ENCODE measurements around the gene OSBPL3. TPM values are rescaled to one million over a fixed set of nuclear protein-coding genes. Genes with fewer than 3 reads are reported as not detected.

The OSBPL3 gene
- total RNA-seq, 1 experiment from 2014 or later = 36.8 TPM

DNA sequence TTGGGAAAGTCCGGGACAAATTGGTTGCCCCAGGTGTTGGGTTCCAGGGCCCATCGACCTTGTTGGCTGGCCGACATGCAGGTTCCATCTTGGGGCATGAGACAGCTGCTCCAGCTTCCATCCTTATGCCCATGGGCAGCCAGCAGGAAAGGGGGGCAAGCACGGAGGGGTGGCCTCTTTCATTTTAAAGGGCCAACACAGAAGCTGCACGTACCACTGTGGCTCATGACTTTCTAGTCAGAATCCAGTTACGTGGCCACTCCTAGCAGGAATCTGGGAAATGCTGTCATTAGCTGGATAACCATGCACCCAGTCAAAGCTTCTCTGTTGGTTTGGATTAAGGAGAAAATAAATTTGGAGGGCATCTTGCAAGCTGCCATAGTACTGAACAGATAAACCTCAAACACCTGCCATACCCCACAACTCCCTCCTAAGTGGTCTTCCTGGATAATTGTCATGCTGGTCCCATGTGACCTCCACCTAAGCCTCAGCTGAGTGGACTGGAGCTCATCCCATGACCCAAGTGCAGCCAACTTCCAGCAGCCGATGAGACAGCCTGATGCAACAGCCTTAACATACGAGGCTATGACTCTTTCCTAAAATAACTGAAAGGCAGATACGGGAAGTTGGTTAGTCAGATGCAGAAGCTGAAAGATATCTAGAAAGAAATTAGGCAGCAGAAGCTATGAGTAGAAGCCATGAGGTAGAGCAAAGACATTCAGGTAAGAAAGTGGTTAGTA is 201.3 kb downstream of the OSBPL3 start:
- POLR2A ChIA-PET = interaction anchor here (0.7 kb wide), 1 partner anchor 126 kb away, joined by 3 read pairs; no protein-coding TSS in a partner anchor
- Histone ChIP-seq H3K36me3 (ENCODE audit: control insufficient read depth in 1 of 2, insufficient read depth in 2 of 2, low read length in 2 of 2) (no peaks in the 10 kb centered on the region), H3K4me2 (ENCODE audit: low read length) (no peak overlapping the region), H3K79me2 (ENCODE audit: insufficient read depth, low read length) (no peaks in the 10 kb centered on the region), H3K9ac (ENCODE audit: low read length) (no peak overlapping the region), H3K9me2 (ENCODE audit: insufficient read depth) (no peaks in the 10 kb centered on the region), H2AFZ (ENCODE audit: low read depth, low read length, poor library complexity, severe bottlenecking) (no peak overlapping the region), H3K27me3 (ENCODE audit: insufficient read depth, low read length) (no peaks in the 10 kb centered on the region), H3K4me3 (replicated peaks in 1 of 2; ENCODE audit: low read depth in 1 of 2, low read length in 2 of 2) (no peak overlapping the region), H4K20me1 (ENCODE audit: insufficient read depth) (no peaks in the 10 kb centered on the region), H3K27ac (ENCODE audit: low read depth, low read length) (no peak overlapping the region), H3K4me1 (ENCODE audit: control insufficient read depth in 1 of 2, insufficient read depth in 2 of 2, low read length in 2 of 2) (peaks cover 6% of the 10 kb centered on the region in 2 experiments; a peak in 3 of 4 replicates), H3K9me3 (ENCODE audit: control insufficient read depth in 1 of 2, insufficient read depth in 1 of 2, low read depth in 1 of 2, low read length in 2 of 2) (no peaks in the 10 kb centered on the region; a peak in 1 of 4 replicates)
- CTCF ChIA-PET = no interaction called here
- DNase-seq (ENCODE audit: low read depth, low spot score) (no peak), ATAC-seq (no peak)
- intact Hi-C loops (cut with micrococcal nuclease) = no loop called here
- TF ChIP-seq, protein P1, sequence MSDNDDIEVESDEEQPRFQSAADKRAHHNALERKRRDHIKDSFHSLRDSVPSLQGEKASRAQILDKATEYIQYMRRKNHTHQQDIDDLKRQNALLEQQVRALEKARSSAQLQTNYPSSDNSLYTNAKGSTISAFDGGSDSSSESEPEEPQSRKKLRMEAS (IDR thresholded peaks at IDR 0.05) = no peak
- TF ChIP-seq EGR1 (IDR thresholded peaks at IDR 0.05; ENCODE audit: low read depth) = no peak
- no peak for TF ChIP-seq SP1 (IDR thresholded peaks at IDR 0.05; ENCODE audit: low read depth)
- TF ChIP-seq YY1 (IDR thresholded peaks at IDR 0.05; ENCODE audit: extremely low read depth, insufficient replicate concordance, low read depth, low read length) = no peak
- TF ChIP-seq ZFX (IDR thresholded peaks at IDR 0.05) = no peak
- RAD21 ChIA-PET (ENCODE audit: low non-redundant PET in 1 of 2, low total read pairs in 2 of 2, uncharacterized antibody in 2 of 2, unreplicated experiment in 2 of 2) = no interaction called here
- no TSS peak for BruUV-seq (replicated peaks)

DNA sequence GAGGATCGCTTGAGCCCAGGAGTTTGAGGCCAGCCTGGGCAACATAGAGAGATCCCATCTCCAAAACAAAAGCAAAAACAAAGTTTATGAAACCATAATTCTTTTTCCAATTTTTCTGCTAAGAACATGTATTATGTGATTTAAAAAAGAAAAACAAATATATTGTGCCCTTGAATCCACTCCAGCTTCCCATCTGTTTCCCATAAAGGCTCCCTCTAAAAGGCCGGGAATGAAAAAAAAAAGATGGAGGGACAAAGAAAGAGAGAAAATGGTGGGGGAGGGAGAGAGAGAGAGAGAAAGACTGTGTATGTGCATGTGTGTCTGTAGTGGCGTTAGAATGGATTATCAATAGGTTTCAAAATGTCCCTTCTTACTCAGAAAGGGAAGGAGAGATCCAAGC is 202.2 kb downstream of the OSBPL3 start:
- Histone ChIP-seq H3K4me3 (replicated peaks in 1 of 2; ENCODE audit: low read depth in 1 of 2, low read length in 2 of 2) (no peak overlapping the region), H3K27me3 (ENCODE audit: insufficient read depth, low read length) (no peaks in the 10 kb centered on the region), H3K9me3 (ENCODE audit: control insufficient read depth in 1 of 2, insufficient read depth in 1 of 2, low read depth in 1 of 2, low read length in 2 of 2) (no peaks in the 10 kb centered on the region), H3K9ac (ENCODE audit: low read length) (no peak overlapping the region), H3K79me2 (ENCODE audit: insufficient read depth, low read length) (no peaks in the 10 kb centered on the region), H2AFZ (ENCODE audit: low read depth, low read length, poor library complexity, severe bottlenecking) (no peak overlapping the region), H3K9me2 (ENCODE audit: insufficient read depth) (no peaks in the 10 kb centered on the region), H3K36me3 (ENCODE audit: control insufficient read depth in 1 of 2, insufficient read depth in 2 of 2, low read length in 2 of 2) (no peaks in the 10 kb centered on the region), H3K4me2 (ENCODE audit: low read length) (no peak overlapping the region), H3K27ac (ENCODE audit: low read depth, low read length) (no peak overlapping the region), H3K4me1 (ENCODE audit: control insufficient read depth in 1 of 2, insufficient read depth in 2 of 2, low read length in 2 of 2) (peaks cover 6% of the 10 kb centered on the region in 2 experiments; a peak in 3 of 4 replicates), H4K20me1 (ENCODE audit: insufficient read depth) (no peaks in the 10 kb centered on the region)
- TF ChIP-seq, protein P2, sequence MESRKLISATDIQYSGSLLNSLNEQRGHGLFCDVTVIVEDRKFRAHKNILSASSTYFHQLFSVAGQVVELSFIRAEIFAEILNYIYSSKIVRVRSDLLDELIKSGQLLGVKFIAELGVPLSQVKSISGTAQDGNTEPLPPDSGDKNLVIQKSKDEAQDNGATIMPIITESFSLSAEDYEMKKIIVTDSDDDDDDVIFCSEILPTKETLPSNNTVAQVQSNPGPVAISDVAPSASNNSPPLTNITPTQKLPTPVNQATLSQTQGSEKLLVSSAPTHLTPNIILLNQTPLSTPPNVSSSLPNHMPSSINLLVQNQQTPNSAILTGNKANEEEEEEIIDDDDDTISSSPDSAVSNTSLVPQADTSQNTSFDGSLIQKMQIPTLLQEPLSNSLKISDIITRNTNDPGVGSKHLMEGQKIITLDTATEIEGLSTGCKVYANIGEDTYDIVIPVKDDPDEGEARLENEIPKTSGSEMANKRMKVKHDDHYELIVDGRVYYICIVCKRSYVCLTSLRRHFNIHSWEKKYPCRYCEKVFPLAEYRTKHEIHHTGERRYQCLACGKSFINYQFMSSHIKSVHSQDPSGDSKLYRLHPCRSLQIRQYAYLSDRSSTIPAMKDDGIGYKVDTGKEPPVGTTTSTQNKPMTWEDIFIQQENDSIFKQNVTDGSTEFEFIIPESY (IDR thresholded peaks at IDR 0.05; ENCODE audit: extremely low read depth, insufficient replicate concordance, low read length) = no peak
- TF ChIP-seq SIN3A (IDR thresholded peaks at IDR 0.05; ENCODE audit: low read depth) (no peak), CEBPB (IDR thresholded peaks at IDR 0.05; ENCODE audit: low read depth) (no peak), ZNF274 (IDR thresholded peaks at IDR 0.05; ENCODE audit: low read depth, low read length) (no peak), ELF1 (IDR thresholded peaks at IDR 0.05; ENCODE audit: borderline replicate concordance, low read depth) (no peak), JUND (IDR thresholded peaks at IDR 0.05) (no peak), EGR1 (IDR thresholded peaks at IDR 0.05; ENCODE audit: low read depth) (no peak), SRF (IDR thresholded peaks at IDR 0.05; ENCODE audit: low read depth) (no peak), POLR2A (IDR thresholded peaks at IDR 0.05; ENCODE audit: borderline replicate concordance, extremely low read depth, insufficient read depth, insufficient read length) (no peak), EZH2phosphoT487 (IDR thresholded peaks at IDR 0.05; ENCODE audit: borderline replicate concordance) (no peak), FOSL1 (IDR thresholded peaks at IDR 0.05; ENCODE audit: low read depth) (no peak)
- TF ChIP-seq, protein P3, sequence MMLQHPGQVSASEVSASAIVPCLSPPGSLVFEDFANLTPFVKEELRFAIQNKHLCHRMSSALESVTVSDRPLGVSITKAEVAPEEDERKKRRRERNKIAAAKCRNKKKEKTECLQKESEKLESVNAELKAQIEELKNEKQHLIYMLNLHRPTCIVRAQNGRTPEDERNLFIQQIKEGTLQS (IDR thresholded peaks at IDR 0.05) = no peak
- TF ChIP-seq, protein P4, sequence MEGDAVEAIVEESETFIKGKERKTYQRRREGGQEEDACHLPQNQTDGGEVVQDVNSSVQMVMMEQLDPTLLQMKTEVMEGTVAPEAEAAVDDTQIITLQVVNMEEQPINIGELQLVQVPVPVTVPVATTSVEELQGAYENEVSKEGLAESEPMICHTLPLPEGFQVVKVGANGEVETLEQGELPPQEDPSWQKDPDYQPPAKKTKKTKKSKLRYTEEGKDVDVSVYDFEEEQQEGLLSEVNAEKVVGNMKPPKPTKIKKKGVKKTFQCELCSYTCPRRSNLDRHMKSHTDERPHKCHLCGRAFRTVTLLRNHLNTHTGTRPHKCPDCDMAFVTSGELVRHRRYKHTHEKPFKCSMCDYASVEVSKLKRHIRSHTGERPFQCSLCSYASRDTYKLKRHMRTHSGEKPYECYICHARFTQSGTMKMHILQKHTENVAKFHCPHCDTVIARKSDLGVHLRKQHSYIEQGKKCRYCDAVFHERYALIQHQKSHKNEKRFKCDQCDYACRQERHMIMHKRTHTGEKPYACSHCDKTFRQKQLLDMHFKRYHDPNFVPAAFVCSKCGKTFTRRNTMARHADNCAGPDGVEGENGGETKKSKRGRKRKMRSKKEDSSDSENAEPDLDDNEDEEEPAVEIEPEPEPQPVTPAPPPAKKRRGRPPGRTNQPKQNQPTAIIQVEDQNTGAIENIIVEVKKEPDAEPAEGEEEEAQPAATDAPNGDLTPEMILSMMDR (IDR thresholded peaks at IDR 0.05 in 2 of 3, conservative IDR thresholded peaks at IDR 0.05 in 1 of 3; ENCODE audit: borderline replicate concordance in 1 of 3, insufficient read depth in 1 of 3, low read depth in 2 of 3, low read length in 2 of 3) = no peak
- TF ChIP-seq, protein P1 (IDR thresholded peaks at IDR 0.05) = no peak
- ATAC-seq = no peak
- ChIA-PET RAD21 (ENCODE audit: low non-redundant PET in 1 of 2, low total read pairs in 2 of 2, uncharacterized antibody in 2 of 2, unreplicated experiment in 2 of 2) (no interaction called here), CTCF (no interaction called here), POLR2A (no interaction called here)
- no TSS peak for BruUV-seq (replicated peaks)
- intact Hi-C loops (cut with micrococcal nuclease) = no loop called here
- DNase-seq (ENCODE audit: low read depth, low spot score) = no peak

Data from HCT116 (cell line).